Measurements from ENCODE around the gene KPNB1. TPM values are rescaled to one million over a fixed set of nuclear protein-coding genes. Genes with fewer than 3 reads are reported as not detected.

Gene KPNB1
- polyA plus RNA-seq, 1 donor from 2014 or later, result 117 TPM

- no peaks in the 10 kb centered on the region for H4K20me1 ChIP-seq (ENCODE audit: insufficient read depth)
- no peak for TF ChIP-seq CTCF (IDR thresholded peaks at IDR 0.05; ENCODE audit: poor library complexity, severe bottlenecking)
- no peak for TF ChIP-seq MXI1 (conservative IDR thresholded peaks at IDR 0.05; ENCODE audit: poor library complexity, severe bottlenecking)
- no peak for TF ChIP-seq EP300 (conservative IDR thresholded peaks at IDR 0.05; ENCODE audit: poor library complexity, severe bottlenecking)
- no peak for TF ChIP-seq POLR2AphosphoS5 (IDR thresholded peaks at IDR 0.05)
- no peak for TF ChIP-seq REST (IDR thresholded peaks at IDR 0.05; ENCODE audit: borderline replicate concordance)
- TF ChIP-seq TAF1 (IDR thresholded peaks at IDR 0.05; ENCODE audit: low read depth), result no peak
- no peak for TF ChIP-seq RAD21 (conservative IDR thresholded peaks at IDR 0.05)
- no peak for TF ChIP-seq EZH2 (IDR thresholded peaks at IDR 0.05; ENCODE audit: borderline replicate concordance, insufficient read depth, low read length, poor library complexity, severe bottlenecking)
- no peak for TF ChIP-seq SMC3 (conservative IDR thresholded peaks at IDR 0.05; ENCODE audit: poor library complexity)
- H3K36me3 ChIP-seq (ENCODE audit: insufficient read depth, low read length), result no peaks in the 10 kb centered on the region
- H3K79me2 ChIP-seq (replicated peaks; ENCODE audit: insufficient read depth, low read length), result peaks cover 47% of the 10 kb centered on the region
- H3K27me3 ChIP-seq (ENCODE audit: insufficient read depth, low read depth, low read length), result no peaks in the 10 kb centered on the region
- peak overlapping the region; percentile 88 for H3K4me3 ChIP-seq (ENCODE audit: low read length)
- H3K4me2 ChIP-seq (ENCODE audit: low read length), result no peak overlapping the region
- H3K9me2 ChIP-seq (ENCODE audit: insufficient read depth, low read length), result no peaks in the 10 kb centered on the region
- H3K27ac ChIP-seq (ENCODE audit: low read length), result peak overlapping the region; percentile 79
- no peak overlapping the region for H2AFZ ChIP-seq (ENCODE audit: low read depth, low read length)
- no peaks in the 10 kb centered on the region for H3K9me3 ChIP-seq (ENCODE audit: low read length)
- H3K9ac ChIP-seq (ENCODE audit: low read length), result peak overlapping the region; percentile 82
- no peaks in the 10 kb centered on the region for H3F3A ChIP-seq (ENCODE audit: insufficient read depth, low read length, poor library complexity, severe bottlenecking)
Observed at GRCh38 chr17:47649972-47650524, 329 bp downstream of the KPNB1 start.

- Histone ChIP-seq H3K79me2 (replicated peaks; ENCODE audit: insufficient read depth, low read length) (peaks cover 53% of the 10 kb centered on the region), H3K4me3 (ENCODE audit: low read length) (peak overlapping the region; percentile 88), H3F3A (ENCODE audit: insufficient read depth, low read length, poor library complexity, severe bottlenecking) (no peaks in the 10 kb centered on the region), H3K9ac (ENCODE audit: low read length) (peak overlapping the region; percentile 82), H3K27ac (ENCODE audit: low read length) (peak overlapping the region; percentile 79), H3K9me2 (ENCODE audit: insufficient read depth, low read length) (no peaks in the 10 kb centered on the region), H3K36me3 (ENCODE audit: insufficient read depth, low read length) (no peaks in the 10 kb centered on the region), H2AFZ (ENCODE audit: low read depth, low read length) (peak overlapping the region; percentile 19), H3K9me3 (ENCODE audit: low read length) (no peaks in the 10 kb centered on the region), H4K20me1 (ENCODE audit: insufficient read depth) (no peaks in the 10 kb centered on the region), H3K4me2 (ENCODE audit: low read length) (peak overlapping the region; percentile 90), H3K27me3 (ENCODE audit: insufficient read depth, low read depth, low read length) (no peaks in the 10 kb centered on the region)
- TF ChIP-seq TAF1 (IDR thresholded peaks at IDR 0.05; ENCODE audit: low read depth) (no peak), MXI1 (conservative IDR thresholded peaks at IDR 0.05; ENCODE audit: poor library complexity, severe bottlenecking) (peak; percentile 89)
Observed at GRCh38 chr17:47650525-47651522, 1.1 kb downstream of the KPNB1 start.
